Activated naive CD4-positive, alpha-beta T cell treated with anti-CD3 and anti-CD28 coated beads, Interleukin-2, amount 10 ng/mL, durations not matched to agents 7 days and 5 days (primary cell): ENCODE measurements around the gene ACBD4.

Experiments used
- CTCF ChIA-PET: fragments of 350-600 bp; sonication (Branson Sonifier 250); formaldehyde crosslinking; loops from one replicate; lab custom pipeline; 2021; ENCODE audit warnings: antibody characterized with exemption; lab: Charles Lee
- DNase-seq: peaks from one replicate; pipeline ENCODE4 v3.0.0-alpha.2; 2020
- H3K27ac Mint-ChIP-seq: one replicate; pipeline ENCODE4 v1.8.0; 2021; ENCODE audit warnings: mild to moderate bottlenecking, moderate library complexity, mixed read lengths
- H3K27me3 Mint-ChIP-seq: one replicate; pipeline ENCODE4 v1.8.0; 2021; ENCODE audit warnings: mild to moderate bottlenecking, mixed read lengths
- H3K36me3 Mint-ChIP-seq: one replicate; pipeline ENCODE4 v1.8.0; 2021; ENCODE audit warnings: mixed read lengths
- H3K4me1 Mint-ChIP-seq: one replicate; pipeline ENCODE4 v1.8.0; 2021; ENCODE audit warnings: mixed read lengths
- H3K4me3 Mint-ChIP-seq: one replicate; pipeline ENCODE4 v1.8.0; 2021; ENCODE audit warnings: mild to moderate bottlenecking, moderate library complexity, mixed read lengths
- H3K9me3 Mint-ChIP-seq: one replicate; pipeline ENCODE4 v1.8.0; 2021; ENCODE audit warnings: mixed read lengths

ACBD4 gene

GRCh38 chr17:45149669-45150664 lies 14.5 kb downstream of the ACBD4 start:
- Mint-ChIP-seq H3K4me3 (peak overlapping the region; percentile 99), H3K9me3 (no peaks in the 10 kb centered on the region), H3K27ac (peak overlapping the region; percentile 100), H3K36me3 (peaks cover 22% of the 10 kb centered on the region), H3K4me1 (peaks cover 46% of the 10 kb centered on the region), H3K27me3 (peaks cover 17% of the 10 kb centered on the region)
- peak; percentile 57 for DNase-seq
- CTCF ChIA-PET, result interaction anchor here (0.6 to 9.6 kb wide), 18 partner anchors 9 to 235 kb away, joined by 3 to 172 read pairs (median 4); partner anchors contain the start of genes ACBD4 and HEXIM2

DNA sequence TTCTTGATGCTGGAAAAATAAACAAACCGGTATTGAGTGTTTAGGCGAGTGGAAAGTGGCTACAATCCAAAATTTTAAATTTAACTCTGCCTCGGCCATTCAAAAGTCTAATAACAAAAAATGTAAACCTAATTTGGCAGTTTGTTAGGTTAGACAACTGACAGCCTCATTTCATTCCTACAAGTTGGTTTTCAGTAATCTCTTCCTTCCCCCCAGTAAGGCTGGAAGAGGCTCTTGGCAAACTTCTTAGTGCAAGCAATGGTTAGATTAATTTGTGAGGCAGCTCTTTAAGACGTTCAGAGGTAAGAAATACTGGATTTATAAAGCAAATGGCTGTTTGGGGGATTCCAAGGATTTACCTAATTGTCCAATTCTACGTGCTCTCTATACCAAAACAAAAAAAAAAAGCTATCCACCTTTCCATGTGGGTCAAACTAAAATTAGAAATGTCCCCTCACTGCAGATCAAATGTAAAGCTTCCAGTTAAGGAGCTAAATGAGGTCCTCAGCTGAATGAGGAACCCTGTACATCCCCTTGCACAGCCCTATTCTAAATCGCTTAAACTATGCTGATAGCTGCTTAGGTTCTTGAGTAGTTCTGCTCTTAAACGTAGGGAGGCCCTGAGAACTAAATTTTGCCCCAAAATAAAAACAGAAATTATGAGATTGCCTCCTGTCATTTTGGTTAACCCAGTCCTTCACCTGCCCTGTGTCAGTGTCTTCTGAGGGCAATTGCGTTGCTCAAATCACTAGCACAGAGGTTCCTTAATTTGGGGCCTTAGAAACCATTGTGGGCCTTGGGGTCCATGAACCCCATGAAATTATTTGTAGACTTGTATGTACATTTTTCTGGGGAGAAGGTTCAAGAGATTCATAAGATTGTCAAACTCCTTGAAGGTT lies 15.7 kb downstream of the ACBD4 start:
- CTCF ChIA-PET, result interaction anchor here (1.0 to 9.6 kb wide), 18 partner anchors 9 to 211 kb away, joined by 3 to 172 read pairs (median 4); partner anchors contain the start of genes ACBD4 and HEXIM2
- peaks cover 17% of the 10 kb centered on the region for H3K27me3 Mint-ChIP-seq
- no peak for DNase-seq
- H3K36me3 Mint-ChIP-seq, result peaks cover 24% of the 10 kb centered on the region
- H3K27ac Mint-ChIP-seq, result peak overlapping the region; percentile 82
- H3K4me1 Mint-ChIP-seq, result peaks cover 39% of the 10 kb centered on the region
- peak overlapping the region; percentile 69 for H3K4me3 Mint-ChIP-seq
- H3K9me3 Mint-ChIP-seq, result no peaks in the 10 kb centered on the region

DNA sequence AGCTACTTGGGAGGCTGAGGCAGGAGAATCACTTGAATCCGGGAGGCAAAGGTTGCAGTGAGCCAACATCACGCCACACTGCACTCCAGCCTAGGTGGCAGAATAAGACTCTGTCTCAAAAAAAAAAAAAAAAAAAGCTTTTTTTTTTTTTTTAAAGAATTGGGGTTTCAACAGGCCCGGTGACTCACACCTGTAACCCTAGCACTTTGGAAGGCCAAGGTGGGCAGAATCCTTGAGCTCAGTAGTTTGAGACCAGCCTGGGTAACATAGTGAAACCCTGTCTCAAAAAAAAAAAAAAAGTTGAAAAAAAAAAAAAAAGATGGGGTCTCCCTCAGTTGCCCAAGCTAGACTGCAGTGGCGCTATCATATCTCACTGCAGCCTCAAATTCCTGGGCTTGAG lies 19.5 kb downstream of the ACBD4 start:
- peaks cover 45% of the 10 kb centered on the region for H3K4me1 Mint-ChIP-seq

GRCh38 chr17:45155483-45155882 lies 20.0 kb downstream of the ACBD4 start:
- Mint-ChIP-seq H3K27ac (no peak overlapping the region), H3K36me3 (peaks cover 38% of the 10 kb centered on the region), H3K4me3 (no peak overlapping the region), H3K4me1 (peaks cover 45% of the 10 kb centered on the region), H3K27me3 (no peaks in the 10 kb centered on the region), H3K9me3 (no peaks in the 10 kb centered on the region)
- no peak for DNase-seq
- CTCF ChIA-PET, result interaction anchor here (0.6 to 9.6 kb wide), 4 partner anchors 19 to 102 kb away, joined by 3 to 172 read pairs (median 4); partner anchors contain the start of gene ACBD4

More for the DNA sequence above, 19.5 kb downstream of the ACBD4 start:
- DNase-seq, result no peak
- Mint-ChIP-seq H3K4me3 (no peak overlapping the region), H3K27ac (no peak overlapping the region), H3K27me3 (no peaks in the 10 kb centered on the region), H3K9me3 (no peaks in the 10 kb centered on the region), H3K36me3 (peaks cover 37% of the 10 kb centered on the region)
- CTCF ChIA-PET, result interaction anchor here (0.6 to 9.6 kb wide), 4 partner anchors 18 to 102 kb away, joined by 3 to 172 read pairs (median 4); partner anchors contain the start of gene ACBD4

DNA sequence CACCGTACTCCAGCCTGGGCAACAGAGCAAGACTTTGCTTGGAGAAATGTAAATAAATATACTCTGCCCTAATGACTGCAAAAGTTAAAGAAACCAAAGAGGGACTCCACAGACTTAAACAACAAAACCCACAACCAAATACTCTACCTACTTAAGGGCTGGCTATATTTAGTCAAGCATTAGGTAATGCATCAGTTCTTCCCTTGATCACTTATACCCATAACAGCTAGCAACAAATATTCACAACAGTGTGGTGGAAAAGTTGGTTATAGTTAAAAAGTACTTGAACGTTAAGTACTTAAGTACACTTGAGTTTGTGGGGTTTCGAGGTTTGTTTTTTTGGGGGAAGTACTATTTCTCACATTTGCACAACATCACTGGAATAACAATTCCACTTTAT lies 20.8 kb downstream of the ACBD4 start:
- CTCF ChIA-PET, result interaction anchor here (2.0 to 9.6 kb wide), 2 partner anchors 19 to 42 kb away, joined by 5 to 172 read pairs; partner anchors contain the start of gene ACBD4
- Mint-ChIP-seq H3K36me3 (peaks cover 35% of the 10 kb centered on the region), H3K4me1 (peaks cover 38% of the 10 kb centered on the region), H3K9me3 (no peaks in the 10 kb centered on the region), H3K4me3 (no peak overlapping the region), H3K27ac (no peak overlapping the region), H3K27me3 (no peaks in the 10 kb centered on the region)
- no peak for DNase-seq

- H3K9me3 Mint-ChIP-seq, result no peaks in the 10 kb centered on the region
- CTCF ChIA-PET, result interaction anchor here (1.1 to 4.7 kb wide), 5 partner anchors 8 to 37 kb away, joined by 4 to 63 read pairs (median 23); partner anchors contain the start of genes ACBD4 and HEXIM1
- no peaks in the 10 kb centered on the region for H3K27me3 Mint-ChIP-seq
- peaks cover 50% of the 10 kb centered on the region for H3K4me1 Mint-ChIP-seq
- peak overlapping the region; percentile 93 for H3K4me3 Mint-ChIP-seq
- peak; percentile 66 for DNase-seq
- H3K36me3 Mint-ChIP-seq, result peaks cover 36% of the 10 kb centered on the region
- peak overlapping the region; percentile 95 for H3K27ac Mint-ChIP-seq
Measured at GRCh38 chr17:45160447-45161287, 25.2 kb downstream of the ACBD4 start.

DNA sequence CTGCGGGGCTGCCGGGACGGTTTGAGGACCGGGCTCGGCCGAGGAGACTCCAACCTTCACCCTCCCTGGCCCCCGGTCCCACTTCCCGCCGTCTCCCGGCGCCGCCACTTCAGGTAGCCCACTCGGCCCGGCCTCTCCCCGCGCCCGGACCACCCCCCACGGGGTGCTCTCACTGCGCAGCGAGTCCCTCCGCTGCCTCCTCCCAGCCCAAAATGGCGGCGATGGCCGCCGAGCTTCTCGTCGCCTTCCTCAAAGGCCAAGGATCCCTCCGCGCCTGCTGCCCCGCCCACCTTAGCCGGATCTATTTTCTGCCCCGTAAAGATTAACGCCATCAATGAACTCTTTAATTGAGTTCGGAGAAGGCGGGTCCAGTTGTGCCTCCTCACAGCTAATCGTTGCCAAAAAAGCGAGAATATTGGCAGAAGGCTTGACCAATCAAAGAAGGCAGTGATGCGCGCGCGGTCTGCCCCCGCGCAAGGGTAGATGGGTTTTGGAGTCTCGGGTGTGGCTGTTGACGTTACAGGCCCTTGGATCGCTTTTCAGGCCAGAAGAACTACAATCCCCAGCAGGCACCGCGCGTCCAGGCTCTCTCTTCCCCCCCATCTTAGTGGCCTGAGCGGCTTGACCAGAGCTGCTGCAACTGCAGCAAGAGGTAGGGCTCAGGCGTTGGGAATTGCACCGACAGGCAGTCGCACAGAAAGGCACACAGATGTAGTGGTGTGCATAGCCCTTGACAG lies 26.0 kb downstream of the ACBD4 start, which contains the start of gene HEXIM2:
Gene HEXIM2 (plus strand): TSS at position 588 of the 737 bp plus-strand sequence. CDS start 919 bp downstream, outside the sequence.
- CTCF ChIA-PET, result interaction anchor here (1.1 to 4.7 kb wide), 5 partner anchors 9 to 36 kb away, joined by 4 to 63 read pairs (median 23); partner anchors contain the start of genes ACBD4 and HEXIM1
- Mint-ChIP-seq H3K4me3 (peak within 1 kb of the TSS; percentile 93), H3K27ac (peak within 1 kb of the TSS; percentile 95), H3K27me3 (no peaks in the 10 kb centered on the region), H3K4me1 (peaks cover 46% of the 10 kb centered on the region), H3K9me3 (no peaks in the 10 kb centered on the region), H3K36me3 (peaks cover 33% of the 10 kb centered on the region)
- peak; percentile 98 for DNase-seq

DNA sequence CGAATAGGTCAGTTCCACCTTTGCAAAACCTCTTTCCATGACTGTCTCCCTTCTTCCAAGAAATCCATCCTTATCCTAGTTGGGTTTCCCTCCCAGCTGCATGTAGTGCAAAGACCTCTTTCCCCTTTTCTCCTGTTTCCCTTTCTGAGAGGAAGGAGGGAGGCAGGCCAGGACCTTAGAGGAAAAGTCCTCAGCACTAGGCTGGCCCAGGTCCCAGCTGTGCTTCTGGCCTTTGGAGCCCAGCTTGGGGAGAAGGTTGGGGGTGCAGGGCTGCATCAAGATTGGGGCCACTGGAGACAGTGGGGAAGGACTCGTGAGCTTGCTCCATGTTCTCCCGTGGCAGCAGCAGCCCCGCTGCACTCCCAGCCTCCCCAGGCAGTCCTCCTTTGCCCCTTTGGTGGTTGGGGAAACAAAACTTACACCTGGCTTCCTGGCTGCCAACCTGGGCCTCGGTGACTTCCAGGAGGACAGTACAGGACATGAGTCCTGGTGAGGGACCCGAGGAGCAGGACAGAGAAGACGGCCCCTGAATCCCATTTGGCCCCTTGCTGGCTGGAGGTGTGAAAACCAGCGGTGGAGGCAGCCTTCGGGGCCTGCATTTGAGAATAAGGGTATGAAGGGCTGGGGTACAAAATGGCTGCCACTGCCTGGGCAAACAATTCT lies 26.7 kb downstream of the ACBD4 start:
- H3K4me1 Mint-ChIP-seq, result peaks cover 44% of the 10 kb centered on the region
- peak overlapping the region; percentile 93 for H3K4me3 Mint-ChIP-seq

DNA sequence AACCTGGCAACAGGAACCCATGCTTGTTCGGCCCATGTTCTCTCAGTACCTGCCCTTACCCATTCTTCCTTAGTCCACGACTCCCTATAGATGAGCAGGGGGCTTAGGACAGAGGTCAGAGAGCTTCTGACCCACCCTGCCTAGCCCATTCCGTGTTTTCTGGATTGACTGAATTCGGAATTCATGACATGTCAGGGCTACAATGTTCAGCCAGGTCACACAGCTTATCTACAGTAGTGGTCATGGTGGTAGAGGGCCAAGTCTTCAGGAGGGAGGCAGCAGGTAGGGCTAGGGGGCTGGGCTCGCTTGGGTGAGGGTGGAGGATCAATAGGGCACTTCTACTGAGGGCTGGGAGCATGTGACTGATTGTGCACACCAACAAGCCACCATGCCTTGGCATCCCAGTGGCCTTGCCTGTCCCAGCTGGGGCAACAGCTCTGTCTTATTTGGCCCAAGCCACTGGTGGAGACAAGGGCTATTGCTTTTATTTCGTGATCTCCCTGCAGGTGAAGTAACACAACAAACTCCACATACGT lies 29.3 kb downstream of the ACBD4 start:
- no peaks in the 10 kb centered on the region for H3K9me3 Mint-ChIP-seq
- peaks cover 27% of the 10 kb centered on the region for H3K4me1 Mint-ChIP-seq
- peaks cover 10% of the 10 kb centered on the region for H3K36me3 Mint-ChIP-seq
- H3K4me3 Mint-ChIP-seq, result no peak overlapping the region
- no peaks in the 10 kb centered on the region for H3K27me3 Mint-ChIP-seq
- CTCF ChIA-PET, result interaction anchor here (0.7 to 1.3 kb wide), 2 partner anchors 13 to 15 kb away, joined by 3 read pairs; no protein-coding TSS in a partner anchor
- DNase-seq, result no peak
- H3K27ac Mint-ChIP-seq, result no peak overlapping the region

More for the DNA sequence above, 26.7 kb downstream of the ACBD4 start:
- Mint-ChIP-seq H3K27me3 (no peaks in the 10 kb centered on the region), H3K27ac (peak overlapping the region; percentile 95), H3K36me3 (peaks cover 33% of the 10 kb centered on the region), H3K9me3 (no peaks in the 10 kb centered on the region)
- CTCF ChIA-PET, result interaction anchor here (3.0 to 4.7 kb wide), 4 partner anchors 10 to 36 kb away, joined by 17 to 63 read pairs (median 28); partner anchors contain the start of genes ACBD4 and HEXIM1
- DNase-seq, result no peak

DNA sequence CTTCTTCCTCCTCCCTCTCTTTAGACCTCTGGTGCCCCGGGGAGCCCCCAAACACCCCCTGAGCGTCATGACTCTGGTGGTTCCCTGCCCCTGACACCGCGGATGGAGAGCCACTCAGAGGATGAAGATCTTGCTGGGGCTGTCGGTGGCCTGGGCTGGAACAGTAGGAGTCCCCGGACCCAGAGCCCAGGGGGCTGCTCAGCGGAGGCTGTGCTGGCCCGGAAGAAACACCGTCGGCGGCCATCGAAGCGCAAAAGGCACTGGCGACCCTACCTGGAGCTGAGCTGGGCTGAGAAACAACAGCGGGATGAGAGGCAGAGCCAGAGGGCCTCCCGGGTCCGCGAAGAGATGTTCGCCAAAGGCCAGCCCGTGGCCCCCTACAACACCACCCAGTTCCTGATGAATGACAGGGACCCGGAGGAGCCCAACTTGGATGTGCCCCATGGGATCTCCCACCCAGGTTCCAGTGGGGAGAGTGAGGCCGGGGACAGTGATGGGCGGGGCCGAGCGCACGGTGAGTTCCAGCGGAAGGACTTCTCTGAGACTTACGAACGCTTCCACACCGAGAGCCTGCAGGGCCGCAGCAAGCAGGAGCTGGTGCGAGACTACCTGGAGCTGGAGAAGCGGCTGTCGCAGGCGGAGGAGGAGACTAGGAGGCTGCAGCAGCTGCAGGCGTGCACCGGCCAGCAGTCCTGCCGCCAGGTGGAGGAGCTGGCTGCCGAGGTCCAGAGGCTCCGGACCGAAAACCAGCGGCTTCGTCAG lies 33.7 kb downstream of the ACBD4 start:
- Mint-ChIP-seq H3K27me3 (no peaks in the 10 kb centered on the region), H3K36me3 (peaks cover 2% of the 10 kb centered on the region), H3K27ac (no peak overlapping the region), H3K4me3 (no peak overlapping the region), H3K9me3 (no peaks in the 10 kb centered on the region), H3K4me1 (peaks cover 35% of the 10 kb centered on the region)
- no peak for DNase-seq
- CTCF ChIA-PET, result no interaction called here
